ENCODE data around the gene ARHGAP25. TPM values are rescaled to one million over a fixed set of nuclear protein-coding genes. Genes with fewer than 3 reads are reported as not detected.

ARHGAP25 gene
- total RNA-seq, 1 donor from 2014 or later = 0.43 TPM

DNA sequence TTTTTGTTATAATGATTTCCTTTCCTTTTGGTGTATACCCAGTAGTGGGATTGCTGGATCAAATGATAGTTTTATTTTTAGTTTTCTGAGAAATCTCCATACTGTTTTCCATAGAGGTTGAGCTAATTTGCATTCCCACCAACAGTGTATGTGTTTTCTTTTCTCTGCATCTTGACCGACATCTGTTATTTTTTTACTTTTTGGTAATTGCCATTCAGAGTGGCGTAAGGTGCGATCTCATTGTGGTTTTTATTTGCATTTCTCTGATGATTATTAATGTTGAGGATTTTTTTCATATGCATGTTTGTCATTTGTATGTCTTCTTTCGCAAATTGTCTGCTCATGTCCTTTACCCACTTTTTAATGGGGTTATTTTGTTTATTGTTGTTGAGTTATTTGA is 58.1 kb downstream of the ARHGAP25 start:
- Mint-ChIP-seq H3K4me3 (ENCODE audit: unreplicated experiment) (no peak overlapping the region), H3K27me3 (ENCODE audit: unreplicated experiment) (peaks cover 38% of the 10 kb centered on the region), H3K27ac (ENCODE audit: unreplicated experiment) (no peak overlapping the region), H3K4me1 (ENCODE audit: unreplicated experiment) (peaks cover 5% of the 10 kb centered on the region), H3K36me3 (ENCODE audit: unreplicated experiment) (no peaks in the 10 kb centered on the region), H3K9me3 (ENCODE audit: unreplicated experiment) (peaks cover 7% of the 10 kb centered on the region)
- DNase-seq (ENCODE audit: extremely low spot score, unreplicated experiment) = no peak
- TF ChIP-seq, protein P1, sequence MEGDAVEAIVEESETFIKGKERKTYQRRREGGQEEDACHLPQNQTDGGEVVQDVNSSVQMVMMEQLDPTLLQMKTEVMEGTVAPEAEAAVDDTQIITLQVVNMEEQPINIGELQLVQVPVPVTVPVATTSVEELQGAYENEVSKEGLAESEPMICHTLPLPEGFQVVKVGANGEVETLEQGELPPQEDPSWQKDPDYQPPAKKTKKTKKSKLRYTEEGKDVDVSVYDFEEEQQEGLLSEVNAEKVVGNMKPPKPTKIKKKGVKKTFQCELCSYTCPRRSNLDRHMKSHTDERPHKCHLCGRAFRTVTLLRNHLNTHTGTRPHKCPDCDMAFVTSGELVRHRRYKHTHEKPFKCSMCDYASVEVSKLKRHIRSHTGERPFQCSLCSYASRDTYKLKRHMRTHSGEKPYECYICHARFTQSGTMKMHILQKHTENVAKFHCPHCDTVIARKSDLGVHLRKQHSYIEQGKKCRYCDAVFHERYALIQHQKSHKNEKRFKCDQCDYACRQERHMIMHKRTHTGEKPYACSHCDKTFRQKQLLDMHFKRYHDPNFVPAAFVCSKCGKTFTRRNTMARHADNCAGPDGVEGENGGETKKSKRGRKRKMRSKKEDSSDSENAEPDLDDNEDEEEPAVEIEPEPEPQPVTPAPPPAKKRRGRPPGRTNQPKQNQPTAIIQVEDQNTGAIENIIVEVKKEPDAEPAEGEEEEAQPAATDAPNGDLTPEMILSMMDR (IDR thresholded peaks at IDR 0.05) = no peak

DNA sequence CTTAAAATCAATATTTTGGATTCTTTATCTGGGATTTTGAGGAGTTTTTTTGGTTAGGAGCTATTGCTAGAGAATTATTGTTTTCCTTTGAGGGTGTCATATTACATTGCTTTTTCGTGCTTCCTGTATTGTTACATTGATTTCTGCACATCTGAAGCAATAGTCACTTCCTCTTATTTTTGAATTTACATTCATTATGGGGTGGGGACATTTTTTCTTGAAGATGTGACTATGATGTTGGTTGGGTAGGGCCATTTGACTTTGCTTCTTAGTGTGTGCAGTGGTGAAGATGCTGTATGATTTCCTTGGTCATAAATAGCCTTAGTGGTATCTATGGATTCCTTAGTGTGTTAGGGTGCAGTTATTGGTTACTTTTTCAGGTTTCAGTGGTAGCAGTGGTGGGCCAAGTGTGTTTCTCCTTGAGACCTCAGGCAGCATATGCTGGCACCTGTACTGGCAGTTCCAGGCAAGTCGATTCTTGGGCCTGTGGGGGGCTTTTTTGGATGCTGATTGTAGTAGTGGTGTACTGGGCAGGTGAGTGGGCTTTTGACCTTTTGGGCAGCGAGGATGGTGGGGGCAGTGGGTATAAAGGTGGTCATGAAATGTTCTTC is 61.8 kb downstream of the ARHGAP25 start:
- TF ChIP-seq, protein P1 (IDR thresholded peaks at IDR 0.05) = no peak
- H3K27ac Mint-ChIP-seq (ENCODE audit: unreplicated experiment) = no peak overlapping the region
- H3K27me3 Mint-ChIP-seq (ENCODE audit: unreplicated experiment) = peaks cover 29% of the 10 kb centered on the region
- no peak for DNase-seq (ENCODE audit: extremely low spot score, unreplicated experiment)
- H3K9me3 Mint-ChIP-seq (ENCODE audit: unreplicated experiment) = peaks cover 7% of the 10 kb centered on the region
- H3K4me3 Mint-ChIP-seq (ENCODE audit: unreplicated experiment) = no peak overlapping the region
- H3K36me3 Mint-ChIP-seq (ENCODE audit: unreplicated experiment) = no peaks in the 10 kb centered on the region
- H3K4me1 Mint-ChIP-seq (ENCODE audit: unreplicated experiment) = peaks cover 10% of the 10 kb centered on the region

DNA sequence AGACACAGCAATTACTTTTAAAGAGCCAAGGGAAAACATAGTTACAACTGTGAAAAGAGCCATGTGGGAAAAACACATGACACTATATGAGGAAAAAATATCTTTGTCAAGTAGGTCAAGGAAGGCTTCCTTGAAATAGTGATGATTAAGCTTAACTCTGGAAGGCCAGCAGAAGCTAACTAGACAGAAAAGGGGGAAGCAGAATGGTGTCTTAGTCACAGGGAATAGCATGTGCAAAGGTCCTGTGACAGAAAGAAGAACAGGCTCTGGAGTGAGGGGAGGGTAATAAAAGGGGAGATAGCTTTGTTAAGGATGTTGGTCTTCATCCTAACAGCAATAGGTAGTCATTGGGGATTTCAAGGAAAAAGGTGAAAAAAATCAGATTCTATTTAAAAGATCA is 64.0 kb downstream of the ARHGAP25 start:
- TF ChIP-seq, protein P1 (IDR thresholded peaks at IDR 0.05) = no peak
- Mint-ChIP-seq H3K4me1 (ENCODE audit: unreplicated experiment) (peaks cover 10% of the 10 kb centered on the region), H3K9me3 (ENCODE audit: unreplicated experiment) (peaks cover under 1% of the 10 kb centered on the region), H3K27ac (ENCODE audit: unreplicated experiment) (no peak overlapping the region), H3K36me3 (ENCODE audit: unreplicated experiment) (no peaks in the 10 kb centered on the region), H3K4me3 (ENCODE audit: unreplicated experiment) (no peak overlapping the region), H3K27me3 (ENCODE audit: unreplicated experiment) (peaks cover 24% of the 10 kb centered on the region)
- DNase-seq (ENCODE audit: extremely low spot score, unreplicated experiment) = no peak

DNA sequence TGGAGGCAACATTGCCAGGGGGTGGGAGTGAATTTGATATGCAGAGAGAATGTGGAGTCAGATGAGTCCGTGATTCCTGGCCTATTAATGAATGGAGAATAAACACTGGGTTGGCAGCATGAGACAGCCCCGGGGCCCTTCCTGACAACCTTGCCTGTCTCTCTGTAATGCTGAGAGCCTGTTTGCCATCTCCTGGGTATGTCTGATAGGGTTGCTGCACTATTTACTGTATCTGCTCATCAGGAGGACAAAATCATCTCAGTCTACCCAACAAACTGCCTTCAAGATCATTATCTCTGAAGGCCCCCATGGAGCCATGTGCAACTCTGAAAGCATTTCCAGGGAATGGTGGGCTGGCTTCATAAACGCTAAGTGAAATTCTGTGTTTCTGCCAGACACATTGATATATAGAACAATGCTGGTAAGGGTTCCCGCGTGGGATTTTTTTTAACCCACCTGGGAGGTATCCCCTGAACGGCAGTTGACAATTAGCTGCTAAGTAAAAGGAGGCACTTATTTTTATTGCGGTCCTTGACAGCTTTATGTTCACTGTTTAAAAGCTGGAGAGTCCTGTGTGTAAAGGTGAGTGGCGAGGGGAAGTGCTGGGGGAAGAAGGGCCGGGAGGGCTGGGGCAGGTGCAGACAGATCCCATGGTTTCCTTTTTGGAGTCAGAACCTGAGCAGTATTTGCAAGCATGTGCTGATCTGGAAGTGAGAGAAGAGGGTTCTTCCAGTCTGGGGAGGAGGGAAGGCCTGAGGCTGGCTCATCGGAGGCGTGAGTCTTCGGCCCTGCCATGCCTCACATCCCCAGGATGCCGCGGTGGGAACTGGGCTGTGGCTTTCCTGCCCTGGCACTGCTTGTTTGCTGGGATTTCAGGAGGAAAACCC is 64.8 kb downstream of the ARHGAP25 start:
- H3K36me3 Mint-ChIP-seq (ENCODE audit: unreplicated experiment) = no peaks in the 10 kb centered on the region
- peaks cover 10% of the 10 kb centered on the region for H3K4me1 Mint-ChIP-seq (ENCODE audit: unreplicated experiment)
- H3K27ac Mint-ChIP-seq (ENCODE audit: unreplicated experiment) = no peak overlapping the region
- DNase-seq (ENCODE audit: extremely low spot score, unreplicated experiment) = no peak
- no peaks in the 10 kb centered on the region for H3K9me3 Mint-ChIP-seq (ENCODE audit: unreplicated experiment)
- TF ChIP-seq, protein P1 (IDR thresholded peaks at IDR 0.05) = no peak
- H3K27me3 Mint-ChIP-seq (ENCODE audit: unreplicated experiment) = peaks cover 22% of the 10 kb centered on the region
- H3K4me3 Mint-ChIP-seq (ENCODE audit: unreplicated experiment) = no peak overlapping the region

DNA sequence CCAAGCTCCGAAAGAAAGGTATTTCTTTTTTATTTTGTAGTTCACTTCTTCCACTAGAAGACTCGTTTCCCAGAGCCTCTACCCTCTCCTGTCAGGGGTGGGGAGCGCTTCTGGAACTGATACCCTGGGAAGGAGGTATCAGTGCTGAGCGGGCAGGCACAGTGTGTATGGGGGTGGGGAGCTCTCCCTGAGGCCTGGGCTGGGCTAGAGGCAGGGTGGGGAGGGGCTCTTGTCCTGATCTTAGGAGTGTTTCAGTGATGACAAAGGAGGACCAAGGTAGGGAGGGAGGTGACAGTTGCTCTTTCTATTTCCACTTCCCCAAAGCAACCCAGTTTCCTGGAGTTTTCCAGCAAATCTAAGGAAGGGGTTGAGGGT is 65.4 kb downstream of the ARHGAP25 start:
- TF ChIP-seq, protein P1 (IDR thresholded peaks at IDR 0.05) = no peak
- Mint-ChIP-seq H3K36me3 (ENCODE audit: unreplicated experiment) (no peaks in the 10 kb centered on the region), H3K4me3 (ENCODE audit: unreplicated experiment) (no peak overlapping the region), H3K9me3 (ENCODE audit: unreplicated experiment) (no peaks in the 10 kb centered on the region), H3K27me3 (ENCODE audit: unreplicated experiment) (peaks cover 22% of the 10 kb centered on the region), H3K4me1 (ENCODE audit: unreplicated experiment) (peaks cover 10% of the 10 kb centered on the region), H3K27ac (ENCODE audit: unreplicated experiment) (no peak overlapping the region)
- DNase-seq (ENCODE audit: extremely low spot score, unreplicated experiment) = no peak
